ENCODE results near the gene PPP1R13B. TPM values are rescaled to one million over a fixed set of nuclear protein-coding genes. Genes with fewer than 3 reads are reported as not detected.

PPP1R13B gene
- total RNA-seq, 2 donors from 2014 or later = 15.6 to 17.5 TPM

DNA sequence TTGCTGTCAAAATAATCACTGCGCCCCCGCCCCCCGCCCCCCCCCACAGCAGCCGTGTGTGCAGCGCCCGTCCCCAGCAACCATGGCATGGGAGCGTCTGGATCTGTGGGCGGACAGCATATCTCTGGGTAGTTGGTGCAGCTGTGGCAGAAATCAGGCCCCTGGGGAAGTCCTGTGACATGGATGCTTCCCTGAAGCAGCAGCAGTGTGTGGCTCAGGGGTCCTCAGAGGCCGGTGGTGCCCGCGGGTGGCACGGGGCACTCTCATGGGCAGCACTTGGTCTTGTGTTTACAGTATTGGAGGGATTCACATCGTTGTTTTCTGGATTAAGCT lies 151.3 kb downstream of the PPP1R13B start:
- H3K27ac ChIP-seq (ENCODE audit: low read depth, low read length) = no peak overlapping the region
- no peak overlapping the region for H3K4me3 Mint-ChIP-seq

DNA sequence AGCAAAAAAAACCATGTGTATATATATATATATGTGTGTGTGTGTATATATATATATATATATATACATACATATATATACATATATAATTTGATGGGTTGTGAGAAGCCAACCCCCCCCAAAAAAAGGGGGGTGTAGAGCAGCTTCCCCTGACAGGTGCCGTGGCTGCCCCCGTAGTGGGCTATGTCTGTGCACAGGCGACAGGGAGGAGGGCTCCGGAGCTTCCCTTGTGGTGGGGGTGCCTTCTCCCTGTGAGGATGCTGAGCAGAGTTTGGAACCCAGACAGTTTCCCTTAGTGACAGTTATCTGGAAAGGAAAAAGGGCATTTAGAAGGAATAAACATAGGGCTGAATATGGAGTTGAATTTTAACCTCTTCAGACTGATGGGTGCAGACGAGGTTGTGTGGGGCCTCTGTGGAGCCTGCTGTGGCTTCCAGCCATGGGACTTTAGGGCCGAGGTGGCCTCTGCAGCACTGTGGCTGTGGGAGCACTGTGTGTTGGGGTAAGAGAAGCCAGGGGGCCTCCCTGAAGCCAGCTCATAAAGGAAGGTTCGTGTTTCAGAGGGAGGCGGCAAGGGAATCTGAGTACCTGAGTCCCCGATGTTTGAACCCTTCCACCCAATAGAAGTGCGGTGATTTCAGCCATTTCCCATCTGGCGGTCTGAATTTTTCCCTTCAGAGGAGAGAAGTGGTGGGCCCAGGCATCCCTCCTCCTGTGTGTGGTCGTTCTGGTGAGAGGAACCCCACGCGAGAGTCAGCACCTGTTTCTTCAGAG lies 151.9 kb downstream of the PPP1R13B start:
- H3K27me3 Mint-ChIP-seq (ENCODE audit: insufficient read depth) = no peaks in the 10 kb centered on the region
- no peak for DNase-seq
- H3K4me1 Mint-ChIP-seq = peaks cover 2% of the 10 kb centered on the region
- peaks cover 36% of the 10 kb centered on the region for H3K36me3 Mint-ChIP-seq (ENCODE audit: low read depth)
- no peaks in the 10 kb centered on the region for H3K4me1 ChIP-seq (ENCODE audit: control insufficient read depth, insufficient read depth, low read length)
- no peak overlapping the region for H3K4me3 Mint-ChIP-seq
- H3K27ac ChIP-seq (ENCODE audit: low read depth, low read length) = no peak overlapping the region
- 96 to 98% methylated on average over 5 to 14 of the region's 14 CpGs for WGBS, 2 experiments (ENCODE audit: insufficient coverage in 1 of 2, insufficient read length in 1 of 2)
- TF ChIP-seq CTCF (conservative IDR thresholded peaks at IDR 0.05) = no peak
- H3K27me3 ChIP-seq (ENCODE audit: control insufficient read depth, insufficient read depth, low read length, poor library complexity, severe bottlenecking) = no peaks in the 10 kb centered on the region
- H3K9me3 ChIP-seq (ENCODE audit: control insufficient read depth, low read length) = no peaks in the 10 kb centered on the region
- H3K9ac ChIP-seq (ENCODE audit: extremely low read depth, low read length, poor library complexity, severe bottlenecking) = no peak overlapping the region
- H3K27ac Mint-ChIP-seq = peak overlapping the region; percentile 3
- H3K36me3 ChIP-seq (ENCODE audit: control insufficient read depth, insufficient read depth, low read length) = peaks cover 83% of the 10 kb centered on the region
- no peak overlapping the region for H3K4me3 ChIP-seq (ENCODE audit: low read length)
- no peaks in the 10 kb centered on the region for H3K9me3 Mint-ChIP-seq

More for the DNA sequence above, 151.3 kb downstream of the PPP1R13B start:
- no peak overlapping the region for H3K4me3 ChIP-seq (ENCODE audit: low read length)
- H3K27me3 ChIP-seq (ENCODE audit: control insufficient read depth, insufficient read depth, low read length, poor library complexity, severe bottlenecking) = no peaks in the 10 kb centered on the region
- H3K9me3 Mint-ChIP-seq = no peaks in the 10 kb centered on the region
- peaks cover 83% of the 10 kb centered on the region for H3K36me3 ChIP-seq (ENCODE audit: control insufficient read depth, insufficient read depth, low read length)
- DNase-seq = no peak
- H3K36me3 Mint-ChIP-seq (ENCODE audit: low read depth) = peaks cover 34% of the 10 kb centered on the region
- H3K4me1 Mint-ChIP-seq = peaks cover 2% of the 10 kb centered on the region
- WGBS, 2 experiments (ENCODE audit: insufficient coverage in 1 of 2, insufficient read length in 1 of 2) = 92 to 100% methylated on average over 3 to 10 of the region's 13 CpGs
- no peaks in the 10 kb centered on the region for H3K9me3 ChIP-seq (ENCODE audit: control insufficient read depth, low read length)
- no peak for TF ChIP-seq CTCF (conservative IDR thresholded peaks at IDR 0.05)
- no peak overlapping the region for H3K9ac ChIP-seq (ENCODE audit: extremely low read depth, low read length, poor library complexity, severe bottlenecking)
- H3K4me1 ChIP-seq (ENCODE audit: control insufficient read depth, insufficient read depth, low read length) = no peaks in the 10 kb centered on the region
- peak overlapping the region; percentile 3 for H3K27ac Mint-ChIP-seq
- H3K27me3 Mint-ChIP-seq (ENCODE audit: insufficient read depth) = no peaks in the 10 kb centered on the region

- H3K36me3 ChIP-seq (ENCODE audit: control insufficient read depth, insufficient read depth, low read length) = peaks cover 85% of the 10 kb centered on the region
- H3K9ac ChIP-seq (ENCODE audit: extremely low read depth, low read length, poor library complexity, severe bottlenecking) = no peak overlapping the region
- no peak overlapping the region for H3K4me3 ChIP-seq (ENCODE audit: low read length)
- Mint-ChIP-seq H3K9me3 (no peaks in the 10 kb centered on the region), H3K27ac (no peak overlapping the region), H3K36me3 (ENCODE audit: low read depth) (peaks cover 38% of the 10 kb centered on the region), H3K4me1 (peaks cover 2% of the 10 kb centered on the region), H3K27me3 (ENCODE audit: insufficient read depth) (no peaks in the 10 kb centered on the region), H3K4me3 (no peak overlapping the region)
- DNase-seq = peak; percentile 64
- 95% methylated on average over 18 to 20 of the region's 20 CpGs for WGBS, 2 experiments (ENCODE audit: insufficient coverage in 1 of 2, insufficient read length in 1 of 2)
- no peaks in the 10 kb centered on the region for H3K4me1 ChIP-seq (ENCODE audit: control insufficient read depth, insufficient read depth, low read length)
- TF ChIP-seq CTCF (conservative IDR thresholded peaks at IDR 0.05) = peak; percentile 58
- H3K27me3 ChIP-seq (ENCODE audit: control insufficient read depth, insufficient read depth, low read length, poor library complexity, severe bottlenecking) = no peaks in the 10 kb centered on the region
- no peaks in the 10 kb centered on the region for H3K9me3 ChIP-seq (ENCODE audit: control insufficient read depth, low read length)
- H3K27ac ChIP-seq (ENCODE audit: low read depth, low read length) = peak overlapping the region; percentile 24
These were observed 152.8 kb downstream of the PPP1R13B start for GRCh38 chr14:103694572-103695026.
